A673 (cell line): ENCODE results near the gene PACSIN2.

ENCODE experiments used
- CTCF ChIP-seq: fragments of 300-800, 200-600 bp; sonication (generic); conservative IDR thresholded peaks from 2 replicates; pipeline ENCODE4 v1.5.1; 2017; ENCODE audit warnings: low read depth, mild to moderate bottlenecking, antibody characterized with exemption, low read length, moderate library complexity, mixed read lengths
- EZH2 ChIP-seq: fragments of 200-600 bp; sonication (generic); IDR thresholded peaks from 2 replicates; pipeline ENCODE4 v1.6.1; 2017; ENCODE audit warnings: borderline replicate concordance, low read depth, mild to moderate bottlenecking, mixed read lengths, antibody characterized with exemption, low read length; ENCODE audit not compliant: poor library complexity, severe bottlenecking

GRCh38 chr22:42957544-42957943, 57.4 kb downstream of the PACSIN2 start:
- TF ChIP-seq CTCF (no peak), EZH2 (no peak)
